ENCODE results near the gene HERPUD1. TPM values are rescaled to one million over a fixed set of nuclear protein-coding genes. Genes with fewer than 3 reads are reported as not detected.

Gene HERPUD1
- total and polyA plus RNA-seq, 2 of the 13 experiments (the other 11 are each of a cell fraction or from before 2014, with no cell fraction given), result 96.2 to 323 TPM

- H3K79me2 ChIP-seq (ENCODE audit: insufficient read depth, low read length), result no peaks in the 10 kb centered on the region
- H2AFZ ChIP-seq (ENCODE audit: low read length), result no peak overlapping the region
- no peak for ATAC-seq
- H3K36me3 ChIP-seq (replicated peaks in 1 of 2; ENCODE audit: control insufficient read depth in 1 of 2, insufficient read depth in 2 of 2, low read length in 2 of 2), result no peaks in the 10 kb centered on the region
- BruUV-seq (replicated peaks), result no TSS peak
- H3K9ac ChIP-seq (ENCODE audit: insufficient read depth, low read depth, low read length), result no peak overlapping the region
- FAIRE-seq, result no peak
- CTCF ChIA-PET (ENCODE audit: low intra/inter-chr PET ratio, low total read pairs), result no interaction called here
- H3K4me1 ChIP-seq (ENCODE audit: insufficient read depth, low read length), result no peaks in the 10 kb centered on the region
- peaks cover 0 to 49% of the 10 kb centered on the region in 2 experiments; a peak in 4 of 5 replicates for H3K27me3 ChIP-seq (ENCODE audit: control insufficient read depth in 1 of 2, insufficient read depth in 2 of 2, low read length in 2 of 2)
- in situ Hi-C loops (cut with HindIII; ENCODE audit: extremely low pct_ligation_motif_present, low pct_unique_long_range_greater_than_20kb), result no loop called here
- WGBS (ENCODE audit: low lambda C conversion rate), result 66% methylated on average over 2 of the region's 2 CpGs
- no peak for DNase-seq (ENCODE audit: low spot score)
- no peak overlapping the region for H3K4me2 ChIP-seq (ENCODE audit: low read depth, low read length)
- H3K4me3 ChIP-seq (replicated peaks in 1 of 3; ENCODE audit: insufficient read depth in 1 of 3, low read depth in 2 of 3, low read length in 3 of 3), result no peak overlapping the region
- TF ChIP-seq ZNF720 (CRISPR knock-in tag; IDR thresholded peaks at IDR 0.05) (no peak), CREBL2 (CRISPR knock-in tag; IDR thresholded peaks at IDR 0.05; ENCODE audit: borderline replicate concordance) (no peak), KLF11 (CRISPR knock-in tag; IDR thresholded peaks at IDR 0.05) (no peak), ZNF629 (CRISPR knock-in tag; conservative IDR thresholded peaks at IDR 0.05) (peak; percentile 60), ZBTB49 (CRISPR knock-in tag; IDR thresholded peaks at IDR 0.05; ENCODE audit: borderline replicate concordance) (no peak)
- no peak overlapping the region for H3K27ac ChIP-seq (ENCODE audit: extremely low read length, insufficient read depth, low read length)
- POLR2A ChIA-PET, result no interaction called here
- no peaks in the 10 kb centered on the region for H3K9me3 ChIP-seq (ENCODE audit: low read length)
- intact Hi-C loops (cut with micrococcal nuclease; ENCODE audit: unreplicated experiment), result no loop called here
- no peaks in the 10 kb centered on the region for H4K20me1 ChIP-seq (ENCODE audit: insufficient read depth, low read length)
These were observed 28.1 kb upstream of the HERPUD1 start for GRCh38 chr16:56903866-56904265.

- TF ChIP-seq ZNF800 (CRISPR knock-in tag; IDR thresholded peaks at IDR 0.05), result no peak
- TF ChIP-seq ZNF564 (CRISPR knock-in tag; IDR thresholded peaks at IDR 0.05), result peak; percentile 93
- ChIA-PET POLR2A (no interaction called here), CTCF (ENCODE audit: low intra/inter-chr PET ratio, low total read pairs) (no interaction called here)
- H3K27ac ChIP-seq (ENCODE audit: extremely low read length, insufficient read depth, low read length), result no peak overlapping the region
- peaks cover 0 to 43% of the 10 kb centered on the region in 2 experiments; a peak in 3 of 5 replicates for H3K27me3 ChIP-seq (ENCODE audit: control insufficient read depth in 1 of 2, insufficient read depth in 2 of 2, low read length in 2 of 2)
- no peaks in the 10 kb centered on the region for H4K20me1 ChIP-seq (ENCODE audit: insufficient read depth, low read length)
- FAIRE-seq (no peak), ATAC-seq (no peak), DNase-seq (ENCODE audit: low spot score) (no peak)
- no peak overlapping the region for H3K4me3 ChIP-seq (replicated peaks in 1 of 3; ENCODE audit: insufficient read depth in 1 of 3, low read depth in 2 of 3, low read length in 3 of 3)
- no peak overlapping the region for H2AFZ ChIP-seq (ENCODE audit: low read length)
- intact Hi-C loops (cut with micrococcal nuclease; ENCODE audit: unreplicated experiment) (no loop called here), in situ Hi-C loops (cut with HindIII; ENCODE audit: extremely low pct_ligation_motif_present, low pct_unique_long_range_greater_than_20kb) (no loop called here)
- no peaks in the 10 kb centered on the region for H3K36me3 ChIP-seq (replicated peaks in 1 of 2; ENCODE audit: control insufficient read depth in 1 of 2, insufficient read depth in 2 of 2, low read length in 2 of 2)
- no peaks in the 10 kb centered on the region for H3K79me2 ChIP-seq (ENCODE audit: insufficient read depth, low read length)
- BruUV-seq (replicated peaks), result no TSS peak
- no peak overlapping the region for H3K9ac ChIP-seq (ENCODE audit: insufficient read depth, low read depth, low read length)
- peaks cover 24% of the 10 kb centered on the region for H3K4me1 ChIP-seq (ENCODE audit: insufficient read depth, low read length)
- WGBS (ENCODE audit: low lambda C conversion rate), result 91% methylated on average over 3 of the region's 3 CpGs
- no peaks in the 10 kb centered on the region for H3K9me3 ChIP-seq (ENCODE audit: low read length)
- no peak overlapping the region for H3K4me2 ChIP-seq (ENCODE audit: low read depth, low read length)
These were observed 24.5 kb upstream of the HERPUD1 start for GRCh38 chr16:56907401-56907800.
